HG02884 (cell line): ENCODE results near the gene OSBPL3.
A peak's percentile ranks its signal among the peaks of the same experiment; 100 is the strongest.

Source experiments
- ATAC-seq: cut with Tn5 transposase; IDR thresholded peaks from one replicate; pipeline ENCODE4 v1.9.1; 2021; ENCODE audit warnings: mild to moderate bottlenecking, moderate library complexity; ENCODE audit not compliant: unreplicated experiment

The OSBPL3 gene

DNA sequence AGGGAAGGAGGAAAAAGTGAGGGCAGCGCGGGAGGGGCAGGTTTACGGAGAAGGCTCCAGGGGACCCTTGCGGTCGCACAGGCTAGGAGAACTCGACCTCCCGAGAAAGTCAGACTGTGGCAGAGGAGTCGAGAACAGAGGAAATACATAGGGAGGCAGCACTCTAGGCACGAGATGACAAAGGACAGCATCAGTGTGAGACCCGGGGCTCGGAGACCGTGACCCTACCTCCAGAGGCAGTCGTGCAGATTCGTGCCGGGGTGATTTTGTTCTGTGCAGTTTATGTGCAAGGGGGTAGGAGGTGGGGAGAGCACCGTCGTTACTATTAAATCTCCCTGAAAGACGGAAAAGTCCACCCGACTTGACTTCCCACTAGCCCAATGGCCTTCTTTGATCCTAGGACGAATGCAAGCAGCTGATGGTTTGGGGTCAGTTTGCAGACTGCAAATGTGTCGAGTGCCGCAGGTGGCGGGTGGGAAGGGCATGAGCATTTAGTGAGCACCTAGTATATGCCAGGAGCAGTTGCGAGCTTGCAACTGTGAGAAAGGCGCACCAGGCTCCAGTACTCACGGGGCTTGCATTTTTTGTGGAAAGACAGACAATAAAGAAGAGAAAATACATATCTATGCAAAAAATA lies 674 bp upstream of the OSBPL3 start:
- ATAC-seq: peak; percentile 10

DNA sequence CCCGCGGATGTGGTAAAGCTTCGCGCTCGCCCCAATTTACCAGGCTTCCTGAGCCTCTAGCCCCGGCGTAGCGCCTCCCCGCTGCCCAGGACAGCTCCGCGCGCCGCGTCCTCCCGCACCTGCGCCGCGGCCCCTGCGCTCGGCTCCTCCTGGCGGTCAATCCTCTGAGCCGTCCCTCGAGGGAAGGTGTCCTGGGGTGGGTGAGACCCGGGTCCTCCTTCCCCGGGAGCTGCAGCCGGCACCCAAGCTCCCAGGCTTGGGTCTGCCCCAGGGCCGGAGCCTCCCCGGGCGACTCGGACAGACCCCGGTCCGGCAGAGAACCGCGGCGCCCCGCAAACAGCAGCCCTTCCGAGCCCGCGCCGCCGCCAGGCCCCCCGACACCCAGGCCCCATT lies 512 bp downstream of the OSBPL3 start:
- peak; percentile 43 for ATAC-seq

DNA sequence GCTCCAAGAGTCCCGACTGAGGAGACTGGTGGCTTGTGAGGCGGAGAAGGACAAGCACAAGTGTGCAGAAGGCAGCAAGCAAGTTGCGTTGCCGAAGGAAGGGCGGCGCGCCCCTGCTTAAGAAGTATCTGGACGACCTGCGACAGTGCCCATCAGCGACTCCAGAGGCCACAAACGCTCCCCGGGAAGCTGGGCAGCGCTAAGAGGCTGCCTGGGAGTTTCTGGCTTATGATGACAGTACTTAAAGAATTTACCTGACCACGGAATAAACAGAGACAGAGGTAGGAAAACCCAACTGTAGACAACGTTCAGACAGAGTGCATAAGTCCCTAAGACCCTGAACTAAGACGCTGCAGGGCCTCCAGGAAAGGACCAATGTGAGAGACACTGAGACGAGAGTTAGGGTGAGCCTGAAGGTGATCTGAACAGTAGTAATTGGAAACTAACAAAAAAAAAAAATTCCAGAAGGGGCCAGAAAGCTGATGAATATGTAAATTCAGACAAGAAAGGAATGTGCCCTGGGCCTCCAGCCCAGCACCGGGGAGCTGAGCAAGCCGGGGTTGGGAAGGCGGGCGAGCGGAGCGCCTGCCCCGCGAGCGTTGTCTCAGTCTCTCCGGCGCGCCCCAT lies 1.0 kb downstream of the OSBPL3 start:
- no peak for ATAC-seq

GRCh38 chr7:24975644-24976260 lies 4.2 kb downstream of the OSBPL3 start:
- no peak for ATAC-seq

DNA sequence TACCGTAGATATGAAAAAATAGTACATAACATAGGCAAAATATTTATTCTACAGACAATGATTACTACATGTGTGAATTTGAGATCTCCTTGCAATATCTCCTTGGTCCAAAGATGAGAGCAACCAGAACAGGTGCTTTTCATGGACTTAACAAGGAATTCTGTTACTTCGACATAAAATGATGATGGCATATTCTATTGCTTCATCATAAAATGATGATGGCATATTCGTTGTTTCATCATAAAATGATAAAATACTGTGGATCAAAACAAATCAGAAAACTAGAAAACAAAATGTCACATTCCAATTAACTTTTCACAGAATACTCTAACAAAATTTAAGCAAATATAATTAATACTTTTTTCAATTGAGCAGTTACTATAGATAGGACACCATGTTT lies 4.8 kb downstream of the OSBPL3 start:
- ATAC-seq: no peak

GRCh38 chr7:24974026-24974832 lies 5.7 kb downstream of the OSBPL3 start:
- no peak for ATAC-seq

DNA sequence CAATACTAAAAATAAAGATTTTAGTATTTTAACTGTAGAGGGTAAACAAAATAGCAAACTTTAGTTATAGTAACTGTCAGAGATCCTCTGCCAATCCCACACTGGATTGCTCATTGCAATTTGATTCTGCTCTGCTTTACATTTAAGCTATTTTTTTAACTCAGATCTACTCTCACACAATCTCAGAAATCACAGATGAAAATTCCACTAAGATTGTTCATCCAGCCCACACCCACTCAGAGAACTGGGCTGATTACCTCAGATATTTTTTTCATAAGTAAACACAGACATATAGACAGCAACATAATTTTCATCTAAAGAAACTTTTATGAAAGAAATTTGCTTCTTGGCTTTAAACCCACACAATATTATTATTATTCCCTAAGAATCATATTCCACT lies 7.0 kb downstream of the OSBPL3 start:
- no peak for ATAC-seq

GRCh38 chr7:24972166-24972477 lies 7.9 kb downstream of the OSBPL3 start:
- no peak for ATAC-seq

DNA sequence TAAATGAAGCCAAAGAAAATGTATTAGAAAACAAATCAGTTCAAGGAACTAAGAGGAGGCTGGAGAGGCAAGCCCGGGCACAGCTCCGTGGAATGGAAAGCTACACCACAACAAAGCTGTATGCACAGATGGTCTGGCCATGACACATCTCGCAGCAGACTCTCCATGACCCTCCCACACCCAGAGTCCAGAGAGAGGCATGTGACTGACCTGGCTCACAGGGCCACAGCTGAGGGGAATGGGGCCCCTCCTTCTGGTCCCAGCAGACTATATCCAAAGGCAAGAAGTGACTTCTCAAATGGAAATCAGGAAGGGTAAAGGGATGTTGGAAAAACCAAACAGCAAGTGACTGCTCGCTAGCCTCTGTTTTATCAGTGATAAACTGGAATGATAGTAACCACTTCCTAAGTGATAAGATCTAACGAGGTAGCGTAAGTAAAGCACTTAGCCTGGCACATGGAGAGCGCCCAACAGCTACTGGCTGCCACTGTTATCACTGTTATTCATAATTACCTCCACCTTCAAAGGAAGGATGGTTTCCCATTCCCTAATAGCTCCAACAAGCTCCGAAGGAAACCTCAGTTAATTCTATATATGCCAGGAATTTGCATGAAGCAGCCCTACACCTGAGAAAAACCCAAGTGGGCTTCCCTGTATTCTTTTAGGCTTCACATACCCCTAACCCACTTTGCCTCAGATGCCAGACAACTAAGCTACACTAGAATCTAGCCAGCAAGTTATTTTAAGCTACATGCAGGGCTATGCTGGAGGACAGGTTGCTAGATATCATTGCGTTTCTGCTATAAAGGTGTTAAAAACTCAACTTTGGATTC lies 8.4 kb downstream of the OSBPL3 start:
- no peak for ATAC-seq

DNA sequence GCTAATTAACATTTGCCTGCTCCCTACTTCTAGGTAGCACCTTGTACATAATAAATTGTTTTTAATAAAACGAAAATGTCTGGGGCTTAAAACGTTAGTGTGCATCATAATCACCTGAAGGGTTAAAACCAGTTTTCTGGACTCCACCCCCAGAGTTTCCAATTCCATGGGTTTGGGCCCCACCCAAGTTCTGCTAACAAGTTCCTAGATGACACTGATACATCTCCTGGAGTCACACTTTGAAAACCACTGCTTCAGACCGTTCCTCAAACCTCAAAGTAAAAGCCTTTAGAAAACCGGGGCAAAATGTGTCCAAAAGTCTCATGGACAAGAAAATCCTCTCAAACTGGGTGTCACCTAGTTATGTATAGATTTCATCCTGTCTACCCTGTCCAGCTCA lies 9.3 kb downstream of the OSBPL3 start:
- no peak for ATAC-seq

GRCh38 chr7:24968165-24968564 lies 11.8 kb downstream of the OSBPL3 start:
- ATAC-seq: no peak

GRCh38 chr7:24967696-24968095 lies 12.3 kb downstream of the OSBPL3 start:
- no peak for ATAC-seq

GRCh38 chr7:24966802-24967201 lies 13.2 kb downstream of the OSBPL3 start:
- no peak for ATAC-seq

DNA sequence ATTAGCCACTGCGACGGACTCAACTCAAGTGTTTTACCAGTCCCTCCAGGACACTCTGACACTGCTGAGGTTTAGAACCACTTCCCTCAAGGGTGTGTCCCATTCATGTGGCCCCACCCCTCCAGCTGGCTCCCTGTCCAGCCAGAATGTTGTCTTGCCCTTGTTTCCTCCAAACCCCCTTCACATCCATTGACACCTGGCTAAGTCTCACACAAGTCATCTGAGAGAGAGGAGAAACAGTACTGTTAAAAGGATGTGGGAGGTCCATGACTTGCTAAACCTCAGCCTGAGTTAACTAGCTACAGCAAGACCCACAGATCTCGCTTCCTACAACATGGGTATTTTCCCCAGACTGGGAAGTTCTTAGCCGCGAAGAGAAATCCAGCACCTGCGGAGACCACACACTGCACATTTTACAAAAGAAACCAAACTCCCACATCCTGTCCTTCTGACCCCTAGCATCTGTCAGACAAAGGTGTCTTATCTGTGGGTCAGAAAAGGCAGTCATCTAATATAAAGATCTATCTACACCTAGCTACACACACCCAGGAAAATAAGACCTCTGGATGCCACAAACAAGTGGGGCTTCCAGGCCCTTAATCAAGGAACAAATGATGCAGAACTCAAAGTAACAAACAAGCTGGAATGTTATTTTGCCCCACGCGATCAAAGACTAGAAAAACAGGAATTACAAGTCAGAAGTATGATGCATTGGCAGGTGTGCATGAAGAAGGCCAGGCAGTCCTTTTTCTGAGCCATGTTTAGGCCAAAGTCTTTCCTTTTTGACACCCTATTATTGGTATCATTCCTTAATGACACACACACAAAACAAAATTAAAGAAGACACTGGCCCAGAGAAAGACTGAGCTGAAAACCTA lies 13.9 kb downstream of the OSBPL3 start:
- peak; percentile 84 for ATAC-seq

DNA sequence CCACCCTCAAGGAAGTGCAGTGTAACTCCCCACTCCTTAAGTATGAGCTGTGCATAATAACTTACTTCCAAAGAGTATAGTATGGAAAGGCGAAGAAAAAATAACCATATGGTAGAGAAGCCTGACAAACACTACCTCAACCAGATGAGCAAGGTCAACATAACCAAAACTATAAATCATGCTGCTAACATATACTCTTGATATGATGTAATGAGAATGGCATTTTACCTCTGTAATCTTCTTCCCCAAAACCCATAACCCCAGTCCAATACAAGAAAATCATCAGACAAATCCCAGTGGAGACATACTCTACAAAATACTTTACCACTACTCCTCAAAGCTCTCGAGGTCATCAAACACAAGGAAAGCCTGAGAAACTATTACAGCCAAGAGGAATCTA lies 15.8 kb downstream of the OSBPL3 start:
- ATAC-seq: no peak

DNA sequence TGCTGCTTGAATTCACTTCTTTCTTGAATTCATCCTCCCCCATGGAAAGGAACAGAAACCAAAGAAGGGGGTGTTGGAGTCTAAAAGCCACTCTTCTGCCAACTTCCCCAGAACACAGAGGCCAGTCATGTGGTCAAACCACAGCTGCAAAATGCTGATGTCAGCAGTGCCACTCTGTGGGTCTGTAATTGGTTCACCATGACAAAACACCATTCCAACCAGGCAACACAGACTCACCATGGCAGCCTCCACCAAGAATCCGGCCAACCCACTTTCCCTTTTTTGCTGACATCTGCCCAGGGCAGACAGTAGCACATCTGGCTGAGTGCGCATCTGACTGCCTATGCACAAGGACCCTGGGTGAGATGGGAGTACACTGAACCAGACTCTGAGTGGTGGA lies 16.8 kb downstream of the OSBPL3 start:
- no peak for ATAC-seq

DNA sequence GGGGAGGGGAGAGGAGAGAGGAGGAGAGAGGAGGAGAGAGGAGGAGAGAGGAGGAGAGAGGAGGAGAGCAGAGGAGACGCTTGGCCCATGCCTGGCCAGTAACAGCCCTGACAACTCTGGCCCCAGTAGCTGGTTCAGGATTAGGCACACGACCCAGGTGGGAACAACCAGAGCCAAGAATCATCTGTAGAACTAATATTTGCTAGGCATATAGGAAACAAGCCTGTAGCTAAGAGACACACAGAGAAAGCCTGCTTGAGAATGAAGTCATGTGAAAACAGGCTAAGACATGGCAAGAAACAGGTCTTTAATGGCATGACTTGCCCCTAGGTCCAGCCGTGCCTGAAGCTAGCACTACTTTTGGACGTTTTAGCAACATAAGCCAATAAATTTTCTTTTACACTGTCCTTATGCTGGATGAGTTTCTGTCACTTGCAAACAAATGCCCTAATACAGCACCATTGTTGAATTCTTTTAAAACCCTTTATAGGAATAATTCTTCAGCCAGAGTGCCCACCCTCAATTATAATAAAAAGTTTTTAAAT lies 17.5 kb downstream of the OSBPL3 start:
- ATAC-seq: no peak

DNA sequence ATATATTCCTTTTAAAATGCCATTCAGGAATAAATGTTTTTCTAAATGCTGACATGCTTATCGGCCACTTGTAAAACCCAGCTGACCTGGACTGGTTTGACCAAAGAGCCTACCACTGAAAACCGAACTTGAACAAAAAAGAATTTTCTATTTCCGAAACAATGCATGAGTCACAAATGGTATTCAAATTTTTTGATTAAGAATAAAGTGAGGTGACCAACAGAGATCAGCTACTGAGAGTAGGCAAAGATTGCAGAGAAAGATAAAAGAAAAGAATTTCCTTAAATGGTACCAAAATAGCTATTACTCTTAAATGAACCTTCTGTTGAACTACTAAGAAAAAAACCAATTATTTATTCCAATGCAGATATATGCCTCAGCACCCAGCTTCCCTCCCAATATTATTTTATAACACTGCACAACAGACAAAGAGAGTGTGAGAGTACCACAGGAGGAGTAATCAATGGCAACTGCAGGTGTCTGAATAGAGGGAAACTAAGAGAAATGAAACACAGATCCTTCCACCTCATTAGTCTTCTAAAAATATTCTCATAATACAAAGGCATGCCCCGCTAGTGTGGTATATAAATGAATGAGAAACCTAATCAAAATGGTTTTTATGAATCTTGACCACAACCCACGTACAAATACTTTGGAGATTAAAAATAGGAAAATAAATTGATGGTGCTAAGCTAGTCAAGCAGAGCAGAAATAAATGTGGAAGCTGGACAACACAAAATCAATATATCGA lies 20.1 kb downstream of the OSBPL3 start:
- no peak for ATAC-seq

DNA sequence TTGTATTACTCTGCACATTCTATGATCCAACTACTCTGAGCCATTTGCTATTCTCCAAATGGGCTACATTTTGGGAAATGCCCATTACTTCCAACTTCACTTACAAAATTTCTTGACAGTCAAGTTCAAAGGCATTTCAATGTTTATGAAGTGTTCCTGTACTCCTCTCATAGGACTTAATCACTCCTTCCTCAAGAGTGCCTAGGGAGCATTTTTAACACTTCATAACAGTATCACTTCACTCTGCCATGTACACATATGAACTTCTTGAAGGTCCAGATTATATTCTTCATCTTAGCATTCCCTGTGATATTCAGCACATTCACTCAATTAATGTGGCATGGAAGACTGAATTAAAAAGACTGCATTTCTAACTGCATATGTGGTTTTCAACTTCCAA lies 21.6 kb downstream of the OSBPL3 start:
- no peak for ATAC-seq
